ENCODE data around the gene UQCC2.

The UQCC2 gene

DNA sequence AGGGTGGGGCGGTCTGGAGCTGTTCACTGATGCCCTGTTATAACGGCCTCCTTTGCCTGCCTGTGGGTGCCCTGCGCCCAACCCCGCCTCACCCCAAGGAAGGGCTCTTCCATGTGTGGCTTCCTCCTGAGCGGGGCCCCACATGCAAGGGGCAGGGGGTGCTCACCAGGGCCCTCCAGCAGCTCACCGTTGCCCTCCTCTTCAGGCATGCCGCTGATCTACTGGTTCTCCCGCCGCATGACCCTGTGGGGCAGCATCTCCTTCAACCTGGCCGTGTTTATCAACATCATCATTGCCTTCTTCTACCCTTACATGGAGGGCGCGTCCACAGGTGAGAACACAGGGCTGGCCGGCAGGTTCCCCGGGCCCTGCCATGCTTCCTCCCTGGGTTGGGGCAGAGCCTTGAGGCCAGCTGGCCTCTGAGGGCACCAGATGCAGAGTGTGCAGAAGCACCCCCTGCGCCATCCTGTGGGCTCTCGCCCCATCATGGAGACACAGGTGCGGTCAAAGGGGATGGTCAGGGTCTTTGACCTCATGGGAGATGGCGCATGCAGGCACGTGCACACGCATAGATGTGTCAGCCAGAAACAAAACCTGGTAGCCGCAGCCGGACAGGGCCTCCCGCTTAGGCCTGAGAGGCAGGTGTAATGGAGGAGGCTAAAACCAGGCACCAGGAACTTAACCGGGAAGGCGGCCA, 22.9 kb downstream of the UQCC2 start:
- no peak for DNase-seq

DNA sequence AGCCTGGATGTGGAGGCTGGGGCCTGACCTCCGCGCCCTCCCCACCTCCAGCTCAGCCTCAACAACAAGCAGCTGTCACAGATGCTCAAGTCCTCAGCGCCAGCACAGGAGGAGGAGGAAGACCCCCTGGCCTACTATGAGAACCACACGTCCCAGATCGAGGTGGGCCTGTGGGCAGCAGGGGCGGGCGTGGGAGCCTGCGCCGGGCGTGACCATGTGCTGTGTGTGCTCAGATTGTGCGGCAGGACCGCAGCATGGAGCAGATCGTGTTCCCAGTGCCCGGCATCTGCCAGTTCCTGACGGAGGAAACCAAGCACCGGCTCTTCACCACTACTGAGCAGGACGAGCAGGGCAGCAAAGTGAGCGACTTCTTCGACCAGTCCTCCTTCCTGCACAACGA, 23.5 kb downstream of the UQCC2 start:
- DNase-seq: no peak

DNA sequence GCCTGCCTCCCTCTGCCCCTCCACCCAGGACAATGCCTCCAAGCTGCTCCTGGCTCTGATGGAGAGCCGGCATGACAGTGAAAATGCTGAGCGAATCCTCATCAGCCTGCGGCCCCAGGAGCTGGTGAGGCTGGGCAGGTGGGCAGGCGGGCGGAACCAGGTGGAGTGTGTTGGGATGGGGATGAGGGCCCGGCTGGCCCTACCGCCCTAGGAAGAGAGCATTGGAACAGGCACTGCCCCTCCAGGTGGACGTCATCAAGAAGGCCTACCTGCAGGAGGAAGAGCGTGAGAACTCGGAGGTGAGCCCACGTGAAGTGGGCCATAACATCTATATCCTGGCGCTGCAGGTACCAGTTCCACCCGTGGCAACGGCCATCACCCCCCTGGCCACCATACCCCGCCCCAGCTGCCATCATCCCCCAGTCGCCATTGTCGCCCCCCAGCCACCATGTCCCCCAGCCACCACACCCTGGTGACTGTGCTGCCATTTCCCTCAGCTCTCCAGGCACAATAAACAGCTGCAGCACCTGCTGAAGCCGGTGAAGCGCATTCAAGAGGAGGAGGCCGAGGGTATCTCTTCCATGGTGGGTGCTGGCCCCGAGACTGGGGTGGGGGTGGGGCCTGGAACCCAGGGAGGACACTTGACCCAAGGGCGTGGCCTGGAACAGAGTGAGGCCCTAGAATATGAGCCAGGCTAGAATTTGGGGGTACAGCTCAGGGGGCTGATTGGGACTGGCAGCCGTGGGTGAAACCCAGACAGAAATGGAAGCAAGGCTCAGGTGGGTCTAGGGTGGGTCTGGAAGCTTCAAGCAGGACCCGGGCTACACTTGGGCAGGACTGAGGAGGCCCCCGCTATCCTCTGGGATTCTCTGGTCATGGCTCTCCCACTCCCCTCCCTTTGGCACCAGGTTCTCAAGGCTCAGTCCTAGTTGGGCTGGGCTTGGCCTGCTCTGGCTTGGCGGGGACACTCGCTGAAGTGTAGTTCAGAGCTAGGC, 24.2 kb downstream of the UQCC2 start:
- no peak for DNase-seq

DNA sequence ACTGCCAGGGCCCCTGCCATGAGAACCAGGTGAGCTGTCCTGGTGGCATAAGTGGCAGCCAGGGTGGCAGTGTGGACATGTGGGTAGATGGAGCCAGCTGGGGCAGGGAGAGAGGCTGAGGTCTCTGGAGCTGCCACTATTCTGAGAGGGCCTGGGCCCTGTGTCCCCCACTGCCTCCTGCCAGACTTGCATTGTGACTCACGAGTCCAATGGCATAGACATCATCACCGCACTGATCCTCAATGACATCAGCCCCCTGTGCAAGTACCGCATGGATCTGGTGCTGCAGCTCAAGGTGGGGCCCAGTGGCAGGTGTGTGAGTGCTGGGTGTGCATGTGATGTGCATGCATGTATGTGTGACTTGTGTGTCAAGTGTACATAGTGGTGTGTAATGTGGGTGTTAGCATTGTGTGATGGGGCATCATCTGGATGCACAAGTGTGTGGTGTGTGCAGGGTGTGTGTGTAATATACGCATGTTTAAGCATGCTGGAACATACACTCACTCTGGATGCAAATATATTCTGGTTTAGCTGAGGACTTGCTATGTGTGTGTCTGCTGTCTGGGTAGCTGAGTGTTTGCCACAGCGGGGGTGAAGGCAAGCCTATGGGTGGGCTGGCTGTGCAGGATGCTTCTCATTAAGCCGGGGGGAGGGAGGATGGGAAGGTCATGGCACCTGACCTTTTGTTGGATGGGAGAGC, 25.1 kb downstream of the UQCC2 start:
- DNase-seq: no peak

DNA sequence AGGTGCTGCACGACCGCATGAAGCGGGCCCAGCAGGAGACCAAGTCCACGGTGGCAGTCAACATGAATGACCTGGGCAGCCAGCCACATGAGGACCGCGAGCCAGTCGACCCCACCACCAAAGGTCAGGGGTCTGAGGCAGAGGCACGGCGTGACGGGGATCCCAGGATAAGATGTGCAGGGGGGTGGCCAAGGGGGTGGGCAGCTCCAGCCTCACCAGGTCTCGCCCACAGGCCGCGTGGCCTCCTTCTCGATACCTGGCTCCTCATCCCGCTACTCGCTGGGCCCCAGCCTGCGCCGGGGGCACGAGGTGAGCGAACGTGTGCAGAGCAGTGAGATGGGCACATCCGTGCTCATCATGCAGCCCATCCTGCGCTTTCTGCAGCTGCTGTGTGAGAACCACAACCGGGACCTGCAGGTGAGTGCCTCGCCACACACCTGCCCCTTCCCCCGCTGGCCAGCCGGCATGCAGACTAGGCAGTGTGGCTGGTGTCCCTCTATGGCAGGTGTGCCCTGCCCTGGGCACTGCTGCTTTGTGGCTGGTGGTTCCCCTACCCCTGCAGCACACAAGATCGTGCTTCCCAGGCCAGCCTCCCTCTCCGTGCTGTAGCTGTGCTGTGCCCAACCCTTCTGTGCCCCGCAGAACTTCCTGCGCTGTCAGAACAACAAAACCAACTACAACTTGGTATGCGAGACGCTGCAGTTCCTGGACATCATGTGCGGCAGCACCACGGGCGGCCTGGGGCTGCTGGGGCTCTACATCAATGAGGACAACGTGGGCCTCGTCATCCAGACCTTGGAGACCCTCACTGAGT, 25.9 kb downstream of the UQCC2 start:
- DNase-seq: no peak

DNA sequence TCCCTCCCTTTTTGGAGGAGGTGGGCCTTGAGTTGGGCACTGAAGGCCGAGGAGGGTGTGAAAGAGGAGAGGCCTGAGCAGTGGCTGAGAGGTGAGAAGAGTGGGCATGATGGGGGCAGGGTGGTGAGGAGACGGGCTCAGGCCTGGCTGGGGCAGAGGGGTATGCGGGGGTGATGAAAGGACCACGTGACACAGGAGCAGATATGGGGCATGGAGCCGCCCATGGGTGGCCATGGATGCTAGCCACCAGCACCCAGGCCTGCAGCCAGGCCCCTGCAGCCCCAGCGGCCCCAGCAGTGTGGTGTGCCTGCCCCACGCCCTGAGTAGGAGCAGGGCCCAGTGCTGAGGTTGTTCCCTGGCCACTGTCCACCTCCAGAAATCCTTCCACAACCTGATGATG, 26.5 kb downstream of the UQCC2 start:
- DNase-seq: no peak

DNA sequence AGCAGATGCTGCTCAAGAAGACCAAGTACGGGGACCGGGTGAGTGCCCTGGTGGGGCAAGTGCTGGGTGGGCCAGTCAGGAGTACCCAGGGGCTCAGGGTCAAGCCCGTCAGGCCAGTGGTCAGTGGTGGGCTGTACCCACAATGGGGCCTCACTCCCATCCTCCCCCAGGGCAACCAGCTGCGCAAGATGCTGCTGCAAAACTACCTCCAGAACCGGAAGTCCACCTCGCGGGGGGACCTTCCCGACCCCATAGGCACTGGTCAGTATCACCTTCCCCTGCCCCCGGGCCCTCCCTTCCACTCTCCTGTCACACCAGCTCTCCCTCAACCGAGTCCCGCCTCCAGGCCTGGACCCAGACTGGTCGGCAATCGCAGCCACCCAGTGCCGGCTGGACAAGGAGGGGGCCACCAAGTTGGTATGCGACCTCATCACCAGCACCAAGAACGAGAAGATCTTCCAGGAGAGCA, 27.0 kb downstream of the UQCC2 start:
- DNase-seq: no peak

DNA sequence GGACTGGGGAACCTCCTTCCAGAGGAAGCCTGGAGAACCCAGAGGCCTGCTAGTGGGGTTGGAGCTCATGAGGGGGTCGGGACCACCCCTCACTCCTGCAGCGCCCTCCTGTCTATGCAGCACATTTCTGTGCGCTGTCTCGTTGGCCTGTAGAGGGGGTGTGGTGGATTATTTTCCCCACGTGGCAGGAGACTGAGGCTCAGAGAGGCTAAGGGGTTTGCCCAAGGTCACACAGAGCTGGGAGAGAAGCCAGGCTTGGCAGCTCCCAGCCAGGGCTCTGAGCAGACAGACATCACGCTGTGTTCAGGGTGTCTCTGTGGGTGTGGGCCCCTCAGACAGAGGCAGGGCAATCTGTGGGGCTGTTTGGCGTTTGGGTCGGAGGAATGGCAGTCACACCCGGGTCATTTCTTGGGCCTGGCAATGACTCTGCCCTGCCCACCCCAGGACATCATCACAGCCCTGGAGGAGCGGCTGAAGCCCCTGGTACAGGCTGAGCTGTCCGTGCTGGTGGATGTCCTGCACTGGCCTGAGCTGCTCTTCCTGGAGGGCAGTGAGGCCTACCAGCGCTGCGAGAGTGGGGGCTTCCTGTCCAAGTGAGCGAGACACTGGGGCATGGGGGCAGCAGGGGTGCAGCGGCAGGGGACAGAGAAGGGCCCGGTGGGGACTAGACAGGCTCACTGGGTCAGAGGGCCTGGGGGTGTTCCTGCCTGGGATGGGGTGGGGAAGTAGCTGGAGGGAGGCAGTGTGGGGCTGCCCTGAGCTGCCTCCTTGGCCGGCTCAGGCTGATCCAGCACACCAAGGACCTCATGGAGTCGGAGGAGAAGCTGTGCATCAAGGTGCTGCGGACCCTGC, 27.7 kb downstream of the UQCC2 start:
- DNase-seq: no peak

DNA sequence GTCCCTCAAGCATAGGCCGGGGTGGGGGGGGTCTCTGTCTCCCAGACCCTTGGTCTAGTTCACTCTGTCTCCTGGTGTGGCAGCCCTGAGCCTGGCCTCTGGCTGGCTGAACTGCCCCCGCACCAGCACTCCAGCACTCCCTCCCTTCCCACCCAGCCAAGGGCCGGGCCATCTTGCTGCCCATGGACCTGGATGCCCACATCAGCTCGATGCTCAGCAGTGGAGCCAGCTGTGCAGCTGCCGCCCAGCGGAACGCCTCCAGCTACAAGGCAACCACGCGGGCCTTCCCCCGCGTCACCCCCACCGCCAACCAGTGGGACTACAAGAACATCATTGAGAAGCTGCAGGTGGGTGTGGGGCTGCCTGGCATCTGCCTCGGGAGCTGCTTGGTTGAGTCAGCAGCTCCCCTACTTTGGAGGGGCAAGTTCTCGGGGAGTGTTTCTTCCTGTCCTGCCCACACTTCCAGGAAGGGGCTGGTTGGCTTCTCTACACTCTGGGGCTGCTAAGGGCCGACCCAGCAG, 28.4 kb downstream of the UQCC2 start:
- peak; percentile 65 for DNase-seq

DNA sequence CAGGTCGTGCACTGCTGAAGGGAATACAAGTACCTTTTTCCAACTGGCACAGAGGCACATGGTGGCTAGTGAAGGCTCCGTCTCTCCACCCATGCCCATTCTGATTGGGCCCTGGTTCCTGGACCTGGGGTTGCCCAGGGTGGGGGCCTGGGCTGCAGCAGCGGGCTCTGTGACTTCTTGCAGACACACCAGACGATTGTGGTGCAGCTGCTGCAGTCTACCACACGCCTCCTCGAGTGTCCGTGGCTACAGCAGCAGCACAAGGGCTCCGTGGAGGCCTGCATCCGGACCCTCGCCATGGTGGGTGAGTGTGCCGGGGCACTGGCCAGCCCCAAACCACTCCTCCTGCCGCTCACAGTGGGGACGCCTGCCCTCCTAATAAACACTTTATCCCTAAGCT, 29.2 kb downstream of the UQCC2 start:
- no peak for DNase-seq

DNA sequence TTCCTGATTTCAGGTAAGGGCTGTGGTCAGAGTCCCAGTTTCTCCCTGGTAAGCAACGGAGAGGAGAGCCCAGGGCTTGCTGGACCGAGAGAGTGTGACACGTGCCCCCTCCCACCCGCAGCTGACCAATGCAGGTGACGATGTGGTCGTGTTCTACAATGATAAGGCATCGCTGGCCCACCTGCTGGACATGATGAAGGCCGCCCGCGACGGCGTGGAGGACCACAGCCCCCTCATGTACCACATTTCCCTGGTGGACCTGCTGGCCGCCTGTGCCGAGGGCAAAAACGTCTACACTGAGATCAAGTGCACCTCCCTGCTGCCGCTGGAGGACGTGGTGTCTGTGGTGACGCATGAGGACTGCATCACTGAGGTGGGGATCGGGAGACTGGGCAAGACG, 31.7 kb downstream of the UQCC2 start:
- DNase-seq: no peak

DNA sequence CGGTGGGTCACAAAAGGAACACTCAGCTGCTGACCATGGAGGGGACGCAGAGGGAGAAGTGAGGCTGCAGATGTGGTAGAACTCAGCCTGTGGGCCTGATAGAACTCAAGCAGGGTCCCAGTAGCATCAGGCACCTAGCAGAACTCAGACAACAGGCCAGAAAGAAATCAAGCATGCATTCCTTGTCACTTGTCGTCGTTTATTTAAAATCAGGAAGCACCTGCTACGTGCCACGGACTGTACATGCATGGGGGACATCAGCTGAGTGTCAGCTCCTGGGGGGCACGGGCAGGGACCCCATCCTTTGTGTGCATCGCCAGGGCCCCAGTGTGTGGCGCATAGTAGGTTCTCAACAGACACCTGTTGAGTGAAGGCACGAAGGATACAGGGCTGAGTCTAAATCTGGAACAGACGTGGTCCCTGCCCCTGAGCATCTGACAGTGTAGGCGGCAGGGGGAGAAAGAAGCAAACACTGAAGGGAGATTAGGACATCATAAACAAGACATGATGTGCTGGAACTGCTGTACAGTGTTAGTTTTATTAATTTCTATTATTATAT, 32.5 kb downstream of the UQCC2 start:
- no peak for DNase-seq

DNA sequence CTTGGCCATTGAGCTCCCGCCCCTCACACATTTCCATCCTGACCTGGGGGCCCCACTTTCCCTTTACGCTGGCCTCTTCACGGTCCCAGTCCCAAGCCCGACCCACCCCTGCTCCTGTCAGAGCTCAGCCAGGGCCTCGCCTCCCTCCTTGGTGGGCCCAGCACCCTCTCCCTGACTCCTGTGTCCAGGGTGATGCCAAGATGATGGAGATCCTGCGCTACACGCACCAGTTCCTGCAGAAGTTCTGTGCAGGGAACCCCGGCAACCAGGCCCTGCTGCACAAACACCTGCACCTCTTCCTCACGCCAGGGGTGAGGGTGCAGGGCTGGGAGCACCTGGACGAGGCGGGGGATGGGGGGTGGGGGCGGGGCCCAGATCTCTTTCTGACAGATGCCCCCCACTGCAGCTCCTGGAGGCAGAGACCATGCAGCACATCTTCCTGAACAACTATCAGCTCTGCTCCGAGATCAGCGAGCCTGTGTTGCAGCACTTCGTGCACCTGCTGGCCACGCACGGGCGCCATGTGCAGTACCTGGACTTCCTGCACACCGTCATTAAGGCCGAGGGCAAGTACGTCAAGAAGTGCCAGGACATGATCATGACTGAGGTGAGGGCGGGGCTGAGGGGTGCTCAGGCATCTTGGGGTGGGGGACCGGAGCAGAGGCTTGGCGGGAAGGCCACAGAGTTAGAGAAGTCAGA, 33.1 kb downstream of the UQCC2 start:
- DNase-seq: no peak

DNA sequence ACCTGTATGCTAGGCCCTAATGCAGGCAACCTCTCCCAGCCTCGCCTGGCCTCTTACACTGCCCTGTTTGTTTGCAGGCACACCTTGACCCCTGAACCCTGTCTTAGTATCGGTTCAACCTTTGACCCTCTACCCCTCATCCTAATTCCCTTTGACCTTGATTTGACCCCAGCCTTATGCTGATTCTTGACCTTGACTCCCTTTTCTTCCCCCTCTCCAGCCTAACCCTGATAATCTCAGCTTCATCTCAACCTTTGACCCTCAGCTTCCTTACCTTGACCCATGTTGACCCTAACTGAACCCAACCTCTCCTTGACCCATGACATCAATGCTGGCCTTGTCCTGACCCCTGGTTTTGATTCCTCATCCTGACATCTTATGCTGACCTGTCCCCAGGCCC, 33.8 kb downstream of the UQCC2 start:
- DNase-seq: no peak

DNA sequence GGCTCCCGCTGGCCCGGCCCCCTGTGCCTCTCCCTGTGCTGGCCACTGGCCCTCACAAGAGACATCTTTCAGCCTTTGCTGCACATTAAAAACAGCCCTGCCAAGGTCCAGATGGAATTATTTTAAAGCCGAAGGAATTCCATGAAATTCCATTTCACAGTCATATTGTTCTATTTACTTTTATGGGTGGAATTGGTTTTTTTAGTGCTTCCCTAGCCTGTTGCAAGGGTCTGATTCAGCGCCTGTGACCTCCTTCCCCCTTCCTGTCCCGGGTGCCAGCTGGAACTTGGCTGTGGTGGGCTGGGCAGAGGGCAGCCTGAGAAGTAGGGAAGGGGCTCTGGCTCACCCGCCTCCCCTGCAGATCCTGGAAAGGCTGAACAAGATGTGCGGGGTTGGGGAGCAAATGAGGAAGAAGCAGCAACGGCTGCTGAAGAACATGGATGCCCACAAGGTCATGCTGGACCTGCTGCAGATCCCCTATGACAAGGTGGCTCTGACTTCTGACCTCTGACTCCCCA, 34.3 kb downstream of the UQCC2 start:
- no peak for DNase-seq

DNA sequence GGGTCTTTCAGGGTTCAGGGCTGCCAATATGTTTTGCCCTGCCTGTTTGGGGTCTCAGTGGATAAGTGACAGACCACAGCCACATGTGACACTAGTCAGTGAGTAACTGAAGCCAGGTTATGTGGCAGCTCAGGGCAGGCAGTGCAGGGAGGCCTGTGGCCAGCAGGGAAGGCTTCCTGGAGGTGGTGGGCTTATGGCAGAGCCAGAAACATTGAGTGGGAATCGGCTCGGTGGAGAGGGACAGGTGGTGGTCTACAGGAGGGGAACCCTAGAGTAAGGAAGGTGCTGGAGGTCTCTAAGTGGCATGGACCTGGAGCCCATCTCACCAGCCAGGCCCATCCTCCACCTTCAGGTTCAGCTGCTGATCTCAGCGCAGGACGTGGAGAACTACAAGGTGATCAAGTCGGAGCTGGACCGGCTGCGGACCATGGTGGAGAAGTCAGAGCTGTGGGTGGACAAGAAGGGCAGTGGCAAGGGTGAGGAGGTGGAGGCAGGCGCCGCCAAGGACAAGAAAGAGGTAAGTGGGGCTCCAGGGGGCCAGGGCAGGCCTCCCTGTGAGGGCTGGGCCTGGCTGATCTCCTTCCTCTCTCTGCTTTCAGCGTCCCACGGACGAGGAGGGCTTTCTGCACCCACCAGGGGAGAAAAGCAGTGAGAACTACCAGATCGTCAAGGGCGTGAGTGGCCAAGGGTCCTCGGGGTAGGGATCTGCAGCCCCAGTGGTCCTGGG, 34.9 kb downstream of the UQCC2 start:
- DNase-seq: no peak

DNA sequence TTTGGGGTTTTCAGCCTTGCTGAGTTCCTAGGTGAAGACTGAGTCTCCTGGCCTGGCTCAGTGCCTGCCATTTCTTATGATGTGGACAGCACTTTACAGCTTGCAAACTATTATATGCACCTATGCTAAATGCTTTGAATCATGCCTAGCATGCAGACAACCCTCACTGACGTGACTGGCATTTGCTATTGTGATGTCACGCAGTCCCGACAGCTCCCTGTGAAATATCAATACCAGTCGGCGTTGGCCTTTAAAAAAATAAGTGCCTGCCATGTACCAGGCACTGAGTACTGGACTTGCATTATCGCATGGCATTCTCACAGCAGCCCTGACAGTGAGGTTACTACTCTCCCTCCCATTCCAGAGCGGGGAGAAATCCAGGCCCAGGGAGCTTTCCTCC, 35.5 kb downstream of the UQCC2 start:
- no peak for DNase-seq

DNA sequence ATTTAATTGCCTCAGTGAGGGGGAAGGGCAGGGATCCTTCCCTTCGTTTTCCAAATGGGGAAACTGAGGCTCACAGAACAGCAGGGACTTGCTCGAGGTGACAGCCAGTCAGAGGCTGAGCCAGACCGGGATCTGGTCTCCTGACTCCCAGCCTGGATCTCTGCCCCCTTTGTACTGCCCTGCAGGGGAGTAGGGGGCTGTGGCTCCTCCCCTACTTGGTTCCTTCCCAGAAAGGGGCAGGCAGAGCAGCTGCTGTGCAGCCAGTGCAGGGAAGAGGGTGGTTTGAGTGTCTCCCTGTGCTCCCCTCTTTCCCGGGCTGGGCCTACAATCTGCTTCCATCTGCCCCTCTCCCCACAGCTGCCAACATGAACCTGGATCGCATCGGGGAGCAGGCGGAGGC, 37.6 kb downstream of the UQCC2 start:
- no peak for DNase-seq

DNA sequence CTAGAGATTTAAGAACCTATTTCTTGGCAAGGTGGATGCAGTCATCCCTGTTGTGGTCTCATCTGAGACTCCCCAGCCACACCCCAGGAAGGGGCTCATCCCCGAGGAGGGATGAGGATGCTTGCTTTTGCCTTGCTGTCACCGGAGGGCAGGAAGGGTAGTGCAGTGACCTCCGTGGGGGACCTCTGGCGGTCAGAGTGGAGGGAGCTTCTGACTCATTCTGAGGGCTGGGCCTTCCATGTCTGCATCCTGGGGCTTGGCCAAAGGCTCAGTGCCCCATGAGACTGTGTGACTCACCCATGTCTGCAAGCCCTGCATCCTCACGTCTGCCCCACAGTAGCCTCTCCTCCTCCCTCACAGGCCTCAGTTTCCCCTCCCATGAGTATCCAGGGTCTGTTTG, 38.7 kb downstream of the UQCC2 start:
- no peak for DNase-seq

DNA sequence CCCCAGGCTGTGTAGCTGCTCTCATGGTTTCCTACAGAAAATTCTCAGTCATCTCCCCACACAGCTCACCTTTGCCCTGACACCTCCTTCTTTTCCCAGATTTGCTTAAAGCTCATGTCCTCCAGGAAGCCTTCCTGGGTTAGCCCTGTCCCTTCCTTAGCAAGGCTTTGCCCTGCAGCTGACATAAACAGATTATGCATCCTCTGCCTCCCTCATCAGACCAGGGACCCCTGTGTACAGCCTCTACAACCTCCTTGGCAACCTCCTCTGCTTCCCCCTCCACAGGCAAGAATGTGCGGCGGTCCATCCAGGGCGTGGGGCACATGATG, 39.8 kb downstream of the UQCC2 start:
- DNase-seq: no peak

All from stimulated activated CD4-positive, alpha-beta T cell treated with anti-CD3 and anti-CD28 coated beads, Interleukin-15, amount 100 ng/mL, for 24 hours (primary cell).